NT2/D1 (cell line): Measurements from ENCODE around the gene RARG.

Experiments
- DNase-seq: peaks from one replicate; pipeline ENCODE4 v3.0.0-alpha.2; 2011; ENCODE audit warnings: low read depth, low spot score
- H3K27me3 ChIP-seq: 2 replicates; pipeline ENCODE4 v1.6.0; 2011; ENCODE audit warnings: mild to moderate bottlenecking; ENCODE audit not compliant: insufficient read length, insufficient read depth
- H3K36me3 ChIP-seq: 2 replicates; pipeline ENCODE4 v1.6.1; 2011; ENCODE audit warnings: mild to moderate bottlenecking, low read length, mixed read lengths; ENCODE audit not compliant: insufficient read depth, insufficient read length
- H3K4me1 ChIP-seq: 2 replicates; pipeline ENCODE4 v1.5.1; 2011; ENCODE audit not compliant: insufficient read depth, insufficient read length
- H3K4me3 ChIP-seq: 2 replicates; pipeline ENCODE4 v1.5.1; 2011; ENCODE audit warnings: low read depth; ENCODE audit not compliant: insufficient read length
- H3K9ac ChIP-seq: 2 replicates; pipeline ENCODE4 v1.6.0; 2011; ENCODE audit warnings: low read depth; ENCODE audit not compliant: insufficient read length
- H3K9me3 ChIP-seq: 2 replicates; pipeline ENCODE4 v1.5.1; 2011; ENCODE audit warnings: mild to moderate bottlenecking, low read length; ENCODE audit not compliant: insufficient read depth
- SUZ12 ChIP-seq: IDR thresholded peaks from 2 replicates; pipeline ENCODE4 v1.6.1; 2011; ENCODE audit not compliant: insufficient read length, insufficient read depth; ENCODE audit errors: extremely low read depth
- YY1 ChIP-seq: IDR thresholded peaks from 2 replicates; pipeline ENCODE4 v1.6.1; 2011; ENCODE audit not compliant: insufficient read length, insufficient read depth
- ZNF274 ChIP-seq: IDR thresholded peaks from 2 replicates; pipeline ENCODE4 v1.6.1; 2011; ENCODE audit warnings: mild to moderate bottlenecking, low read depth, low read length

The RARG gene

GRCh38 chr12:53191885-53192530 lies 40.0 kb downstream of the RARG start:
- peaks cover 11% of the 10 kb centered on the region for H3K4me1 ChIP-seq
- peaks cover 43% of the 10 kb centered on the region for H3K27me3 ChIP-seq
- peaks cover 31% of the 10 kb centered on the region for H3K36me3 ChIP-seq
- TF ChIP-seq ZNF274 = no peak
- no peak for TF ChIP-seq SUZ12
- TF ChIP-seq YY1 = no peak
- H3K4me3 ChIP-seq = no peak overlapping the region
- no peak for DNase-seq
- peaks cover 2% of the 10 kb centered on the region; the same call in 1 of the 2 replicates for H3K9me3 ChIP-seq
- H3K9ac ChIP-seq = no peak overlapping the region

DNA sequence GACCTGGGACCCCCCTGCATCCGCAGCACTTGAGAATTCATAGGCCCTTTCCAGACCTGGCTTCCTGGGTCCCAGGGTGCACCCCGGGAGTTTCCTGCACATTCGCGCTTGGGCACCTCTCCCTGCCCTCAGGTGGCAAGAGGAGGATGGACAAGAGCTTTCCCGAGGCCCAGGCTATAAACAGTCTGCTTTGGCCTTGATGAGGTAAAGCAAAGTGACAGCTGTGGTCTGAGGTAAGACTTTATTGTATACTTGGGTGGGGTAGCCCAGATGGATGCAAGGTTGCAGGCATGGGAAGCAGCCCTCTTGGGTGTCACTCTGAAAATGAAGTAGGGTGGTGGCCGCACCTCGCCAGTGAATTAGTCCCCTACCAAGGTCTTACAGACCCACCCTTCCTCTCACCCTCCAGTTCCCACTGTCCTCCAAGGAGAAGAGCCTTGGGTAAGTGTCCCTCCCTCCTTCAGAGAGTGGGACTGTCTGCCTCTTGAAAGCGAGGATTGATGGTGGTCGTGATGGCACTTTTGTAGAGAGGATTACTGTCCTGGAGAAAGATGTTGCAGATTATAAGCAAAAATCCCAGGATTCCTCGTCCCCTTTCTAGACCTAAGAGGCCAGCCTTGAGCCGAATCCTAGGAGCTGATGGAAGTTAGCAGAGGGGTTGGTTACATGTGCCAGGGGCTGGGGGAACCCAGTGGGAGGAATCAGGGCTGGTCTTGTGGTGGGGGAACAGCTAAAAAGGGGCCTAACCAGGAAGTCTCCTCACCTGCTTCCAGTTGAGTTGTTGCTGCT lies 40.7 kb downstream of the RARG start:
- peaks cover 38% of the 10 kb centered on the region for H3K36me3 ChIP-seq
- H3K9ac ChIP-seq = no peak overlapping the region
- peaks cover 36% of the 10 kb centered on the region for H3K27me3 ChIP-seq
- H3K4me3 ChIP-seq = no peak overlapping the region
- H3K4me1 ChIP-seq = peaks cover 11% of the 10 kb centered on the region
- peaks cover 5% of the 10 kb centered on the region; the same call in 1 of the 2 replicates for H3K9me3 ChIP-seq
- DNase-seq = no peak
- TF ChIP-seq ZNF274 = no peak

GRCh38 chr12:53190108-53190729 lies 41.8 kb downstream of the RARG start:
- no peak overlapping the region for H3K9ac ChIP-seq
- peaks cover 26% of the 10 kb centered on the region for H3K27me3 ChIP-seq
- H3K4me1 ChIP-seq = peaks cover 11% of the 10 kb centered on the region
- H3K4me3 ChIP-seq = no peak overlapping the region
- H3K9me3 ChIP-seq = peaks cover 5% of the 10 kb centered on the region; the same call in 1 of the 2 replicates
- no peak for DNase-seq
- TF ChIP-seq YY1 (no peak), SUZ12 (no peak), ZNF274 (no peak)
- H3K36me3 ChIP-seq = peaks cover 48% of the 10 kb centered on the region

- DNase-seq = no peak
- H3K9me3 ChIP-seq = peaks cover 6% of the 10 kb centered on the region; the same call in 1 of the 2 replicates
- H3K36me3 ChIP-seq = peaks cover 68% of the 10 kb centered on the region
Observed at GRCh38 chr12:53187145-53187899, 44.7 kb downstream of the RARG start.

DNA sequence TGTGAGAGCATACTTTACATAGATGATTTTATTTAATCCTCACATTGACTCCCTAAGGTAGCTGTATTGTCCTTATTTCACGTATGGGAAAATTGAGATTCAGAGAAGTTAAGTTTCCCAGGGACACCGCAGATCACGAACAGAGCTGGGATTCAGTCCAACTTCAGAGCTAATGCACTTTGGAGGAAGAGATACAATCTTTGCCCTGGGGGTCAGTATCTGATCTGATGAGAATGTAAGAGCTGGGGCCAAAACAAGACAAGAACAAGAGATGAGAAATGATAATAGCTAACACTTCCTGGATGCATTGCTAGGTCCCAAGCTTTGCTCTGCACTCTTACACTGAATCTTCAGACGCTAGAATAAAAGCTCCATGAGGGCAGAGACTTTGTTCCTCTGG lies 45.3 kb downstream of the RARG start:
- DNase-seq = no peak
- no peak for TF ChIP-seq ZNF274
- H3K4me3 ChIP-seq = no peak overlapping the region
- H3K36me3 ChIP-seq = peaks cover 68% of the 10 kb centered on the region
- H3K9ac ChIP-seq = no peak overlapping the region
- no peaks in the 10 kb centered on the region for H3K27me3 ChIP-seq
- H3K9me3 ChIP-seq = peaks cover 12% of the 10 kb centered on the region; the same call in 1 of the 2 replicates
- peaks cover 11% of the 10 kb centered on the region for H3K4me1 ChIP-seq

More at GRCh38 chr12:53187145-53187899, 44.7 kb downstream of the RARG start:
- Histone ChIP-seq H3K27me3 (peaks cover 2% of the 10 kb centered on the region), H3K4me1 (peaks cover 11% of the 10 kb centered on the region), H3K4me3 (no peak overlapping the region), H3K9ac (no peak overlapping the region)
- no peak for TF ChIP-seq SUZ12
- TF ChIP-seq YY1 = no peak
- TF ChIP-seq ZNF274 = no peak

- H3K9ac ChIP-seq = no peak overlapping the region
- no peaks in the 10 kb centered on the region for H3K27me3 ChIP-seq
- peaks cover 12% of the 10 kb centered on the region; the same call in 1 of the 2 replicates for H3K9me3 ChIP-seq
- no peak for TF ChIP-seq SUZ12
- TF ChIP-seq ZNF274 = no peak
- no peak overlapping the region for H3K4me3 ChIP-seq
- peaks cover 61% of the 10 kb centered on the region for H3K36me3 ChIP-seq
- peaks cover 11% of the 10 kb centered on the region for H3K4me1 ChIP-seq
- DNase-seq = no peak
Observed at GRCh38 chr12:53185582-53186153, 46.3 kb downstream of the RARG start.

DNA sequence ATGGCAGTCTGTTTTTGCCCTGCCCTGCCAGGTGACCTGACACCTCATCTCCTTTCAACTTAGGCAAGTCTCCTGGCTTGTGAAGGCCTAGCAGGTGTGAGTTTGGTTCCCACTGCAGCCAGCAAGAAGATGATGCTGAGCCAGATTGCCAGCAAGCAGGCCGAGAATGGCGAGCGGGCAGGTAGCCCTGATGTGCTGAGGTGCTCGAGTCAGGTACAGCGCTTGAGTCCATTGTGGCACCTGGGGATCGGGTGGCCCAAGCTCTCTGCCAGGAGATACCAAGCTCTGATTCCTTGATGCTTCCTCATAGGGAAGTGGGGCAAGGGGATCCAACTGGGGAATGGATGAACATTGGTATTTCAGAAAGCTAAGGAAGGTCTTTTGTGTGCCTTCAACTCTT lies 47.2 kb downstream of the RARG start:
- no peak overlapping the region for H3K9ac ChIP-seq
- H3K9me3 ChIP-seq = peaks cover 12% of the 10 kb centered on the region; the same call in 1 of the 2 replicates
- H3K4me1 ChIP-seq = peaks cover 6% of the 10 kb centered on the region
- DNase-seq = no peak
- H3K36me3 ChIP-seq = peaks cover 61% of the 10 kb centered on the region
- peaks cover under 1% of the 10 kb centered on the region for H3K27me3 ChIP-seq
- no peak overlapping the region for H3K4me3 ChIP-seq
- TF ChIP-seq YY1 (no peak), SUZ12 (no peak), ZNF274 (no peak)
